ENCODE data around the gene SERPINA7.

- TF ChIP-seq, protein P1, sequence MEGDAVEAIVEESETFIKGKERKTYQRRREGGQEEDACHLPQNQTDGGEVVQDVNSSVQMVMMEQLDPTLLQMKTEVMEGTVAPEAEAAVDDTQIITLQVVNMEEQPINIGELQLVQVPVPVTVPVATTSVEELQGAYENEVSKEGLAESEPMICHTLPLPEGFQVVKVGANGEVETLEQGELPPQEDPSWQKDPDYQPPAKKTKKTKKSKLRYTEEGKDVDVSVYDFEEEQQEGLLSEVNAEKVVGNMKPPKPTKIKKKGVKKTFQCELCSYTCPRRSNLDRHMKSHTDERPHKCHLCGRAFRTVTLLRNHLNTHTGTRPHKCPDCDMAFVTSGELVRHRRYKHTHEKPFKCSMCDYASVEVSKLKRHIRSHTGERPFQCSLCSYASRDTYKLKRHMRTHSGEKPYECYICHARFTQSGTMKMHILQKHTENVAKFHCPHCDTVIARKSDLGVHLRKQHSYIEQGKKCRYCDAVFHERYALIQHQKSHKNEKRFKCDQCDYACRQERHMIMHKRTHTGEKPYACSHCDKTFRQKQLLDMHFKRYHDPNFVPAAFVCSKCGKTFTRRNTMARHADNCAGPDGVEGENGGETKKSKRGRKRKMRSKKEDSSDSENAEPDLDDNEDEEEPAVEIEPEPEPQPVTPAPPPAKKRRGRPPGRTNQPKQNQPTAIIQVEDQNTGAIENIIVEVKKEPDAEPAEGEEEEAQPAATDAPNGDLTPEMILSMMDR (conservative IDR thresholded peaks at IDR 0.05; ENCODE audit: low read length) = peak; percentile 32; the same call in 1 of the 2 replicates
- no peak for TF ChIP-seq EZH2phosphoT487 (IDR thresholded peaks at IDR 0.05; ENCODE audit: borderline replicate concordance)
Measured at GRCh38 chrX:106039920-106040319, 1.4 kb upstream of the SERPINA7 start.
